ENCODE measurements around the gene RFLNA.

- TF ChIP-seq CTCF (conservative IDR thresholded peaks at IDR 0.05) (no peak), ZFX (IDR thresholded peaks at IDR 0.05) (no peak)
These were observed 42.0 kb downstream of the RFLNA start for GRCh38 chr12:124336742-124337520.
